Brain microvascular endothelial cell (primary cell): ENCODE measurements around the gene IL19.

Experiments
- DNase-seq: peaks from one replicate; pipeline ENCODE4 v3.0.0-alpha.2; 2020
- H3K27ac ChIP-seq: fragments of 250-450 bp; sonication (Bioruptor Pico); 2 replicates; pipeline ENCODE4 v1.5.1; 2020; ENCODE audit warnings: mild to moderate bottlenecking, moderate library complexity
- H3K27me3 ChIP-seq: fragments of 250-450 bp; sonication (Bioruptor Pico); replicated peaks from 2 replicates; pipeline ENCODE4 v1.5.1; 2020; ENCODE audit warnings: mild to moderate bottlenecking
- H3K36me3 ChIP-seq: fragments of 250-450 bp; sonication (Bioruptor Pico); replicated peaks from 2 replicates; pipeline ENCODE4 v1.5.1; 2020; ENCODE audit warnings: mild to moderate bottlenecking
- H3K4me3 ChIP-seq: 2 replicates; pipeline ENCODE4 v1.5.1; 2011; ENCODE audit warnings: low read depth, mild to moderate bottlenecking, control low read depth, low read length, moderate library complexity
- CTCF ChIP-seq: IDR thresholded peaks from 2 replicates; pipeline ENCODE4 v1.5.1; 2011; ENCODE audit warnings: low read depth, mild to moderate bottlenecking, moderate library complexity, low read length, control low read depth, inconsistent platforms; ENCODE audit errors: missing control alignments
- in situ Hi-C: cut with HindIII; loops from 2 replicates; pipeline ENCODE4 v1.10.0; 2017; ENCODE audit warnings: low sequenced_read_pairs, low pct_ligation_motif_present

Gene IL19

GRCh38 chr1:206732992-206733391 lies 37.6 kb upstream of the IL19 start:
- Histone ChIP-seq H3K27ac (no peak overlapping the region), H3K4me3 (no peak overlapping the region), H3K36me3 (peaks cover 50% of the 10 kb centered on the region), H3K27me3 (no peaks in the 10 kb centered on the region)
- no peak for TF ChIP-seq CTCF
- no peak for DNase-seq
- in situ Hi-C loops: no loop called here

GRCh38 chr1:206734499-206735142 lies 36.0 kb upstream of the IL19 start:
- H3K27me3 ChIP-seq: no peaks in the 10 kb centered on the region
- peaks cover 45% of the 10 kb centered on the region for H3K36me3 ChIP-seq
- no peak overlapping the region for H3K27ac ChIP-seq
- H3K4me3 ChIP-seq: no peak overlapping the region
- in situ Hi-C loops: no loop called here
- no peak for DNase-seq
- TF ChIP-seq CTCF: peak; percentile 90

GRCh38 chr1:206735553-206736031 lies 35.0 kb upstream of the IL19 start:
- peak; percentile 50 for DNase-seq
- peaks cover 36% of the 10 kb centered on the region for H3K36me3 ChIP-seq
- H3K27ac ChIP-seq: no peak overlapping the region
- H3K27me3 ChIP-seq: no peaks in the 10 kb centered on the region
- no peak overlapping the region for H3K4me3 ChIP-seq
- in situ Hi-C loops: no loop called here
- TF ChIP-seq CTCF: no peak

- TF ChIP-seq CTCF: no peak
- Histone ChIP-seq H3K27ac (no peak overlapping the region), H3K27me3 (no peaks in the 10 kb centered on the region), H3K36me3 (peaks cover 20% of the 10 kb centered on the region), H3K4me3 (no peak overlapping the region)
- DNase-seq: no peak
- in situ Hi-C loops: no loop called here
These were observed 33.5 kb upstream of the IL19 start for GRCh38 chr1:206736878-206737728.

GRCh38 chr1:206737729-206738201 lies 32.8 kb upstream of the IL19 start:
- Histone ChIP-seq H3K27me3 (no peaks in the 10 kb centered on the region), H3K4me3 (no peak overlapping the region), H3K36me3 (peaks cover 14% of the 10 kb centered on the region), H3K27ac (no peak overlapping the region)
- TF ChIP-seq CTCF: no peak
- in situ Hi-C loops: no loop called here
- no peak for DNase-seq
